D721Med (cell line): Measurements from ENCODE around the gene MED19.
"Not testable (repeated sequence)": the region's sequence is repeated elsewhere in the genome, so short reads cannot be mapped to it uniquely, and the experiment has no call there.

ENCODE experiments used
- DNase-seq: peaks from one replicate; pipeline ENCODE4 v3.0.0; 2011; ENCODE audit warnings: low spot score; ENCODE audit not compliant: insufficient read length
- FAIRE-seq: peaks from 2 replicates; lab custom pipeline; 2011; peaks lifted over from hg19 to GRCh38; lab: Jason Lieb, UNC
- TF ChIP-seq, protein P1 (sequence below): IDR thresholded peaks from 2 replicates; pipeline ENCODE4 v1.5.1; 2012; ENCODE audit warnings: mild to moderate bottlenecking, control low read depth; ENCODE audit not compliant: insufficient read depth; ENCODE audit errors: missing control alignments

MED19 gene

GRCh38 chr11:57703341-57703740, 8.7 kb downstream of the MED19 start:
- TF ChIP-seq, protein P1, sequence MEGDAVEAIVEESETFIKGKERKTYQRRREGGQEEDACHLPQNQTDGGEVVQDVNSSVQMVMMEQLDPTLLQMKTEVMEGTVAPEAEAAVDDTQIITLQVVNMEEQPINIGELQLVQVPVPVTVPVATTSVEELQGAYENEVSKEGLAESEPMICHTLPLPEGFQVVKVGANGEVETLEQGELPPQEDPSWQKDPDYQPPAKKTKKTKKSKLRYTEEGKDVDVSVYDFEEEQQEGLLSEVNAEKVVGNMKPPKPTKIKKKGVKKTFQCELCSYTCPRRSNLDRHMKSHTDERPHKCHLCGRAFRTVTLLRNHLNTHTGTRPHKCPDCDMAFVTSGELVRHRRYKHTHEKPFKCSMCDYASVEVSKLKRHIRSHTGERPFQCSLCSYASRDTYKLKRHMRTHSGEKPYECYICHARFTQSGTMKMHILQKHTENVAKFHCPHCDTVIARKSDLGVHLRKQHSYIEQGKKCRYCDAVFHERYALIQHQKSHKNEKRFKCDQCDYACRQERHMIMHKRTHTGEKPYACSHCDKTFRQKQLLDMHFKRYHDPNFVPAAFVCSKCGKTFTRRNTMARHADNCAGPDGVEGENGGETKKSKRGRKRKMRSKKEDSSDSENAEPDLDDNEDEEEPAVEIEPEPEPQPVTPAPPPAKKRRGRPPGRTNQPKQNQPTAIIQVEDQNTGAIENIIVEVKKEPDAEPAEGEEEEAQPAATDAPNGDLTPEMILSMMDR = no peak
- FAIRE-seq (no peak), DNase-seq (no peak)

GRCh38 chr11:57700425-57700824, 11.6 kb downstream of the MED19 start:
- TF ChIP-seq, protein P1 = peak; percentile 24
- DNase-seq (no peak), FAIRE-seq (no peak)

GRCh38 chr11:57699813-57700212, 12.2 kb downstream of the MED19 start:
- FAIRE-seq = no peak

DNA sequence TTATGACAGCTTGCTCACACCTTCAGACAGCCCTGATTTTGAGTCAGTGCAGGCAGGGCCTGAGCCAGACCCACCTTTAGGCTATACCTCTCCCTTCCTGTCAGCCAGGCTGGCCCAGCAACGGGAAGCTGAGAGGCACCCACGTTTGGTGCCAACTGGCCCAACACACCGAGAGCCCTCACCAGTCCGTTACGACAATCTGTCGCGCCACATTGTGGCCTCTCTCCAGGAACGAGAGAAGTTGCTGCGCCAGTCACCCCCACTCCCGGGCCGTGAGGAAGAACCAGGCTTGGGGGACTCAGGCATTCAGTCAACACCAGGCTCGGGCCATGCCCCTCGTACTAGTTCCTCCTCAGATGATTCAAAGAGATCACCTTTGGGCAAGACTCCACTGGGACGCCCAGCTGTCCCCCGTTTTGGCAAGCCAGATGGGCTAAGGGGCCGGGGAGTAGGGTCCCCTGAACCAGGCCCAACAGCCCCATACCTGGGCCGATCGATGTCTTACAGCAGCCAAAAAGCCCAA, 13.1 kb downstream of the MED19 start:
- DNase-seq = no peak
- FAIRE-seq = no peak
- TF ChIP-seq, protein P1 = no peak

More at GRCh38 chr11:57699813-57700212, 12.2 kb downstream of the MED19 start:
- TF ChIP-seq, protein P1 = no peak
- DNase-seq = no peak

DNA sequence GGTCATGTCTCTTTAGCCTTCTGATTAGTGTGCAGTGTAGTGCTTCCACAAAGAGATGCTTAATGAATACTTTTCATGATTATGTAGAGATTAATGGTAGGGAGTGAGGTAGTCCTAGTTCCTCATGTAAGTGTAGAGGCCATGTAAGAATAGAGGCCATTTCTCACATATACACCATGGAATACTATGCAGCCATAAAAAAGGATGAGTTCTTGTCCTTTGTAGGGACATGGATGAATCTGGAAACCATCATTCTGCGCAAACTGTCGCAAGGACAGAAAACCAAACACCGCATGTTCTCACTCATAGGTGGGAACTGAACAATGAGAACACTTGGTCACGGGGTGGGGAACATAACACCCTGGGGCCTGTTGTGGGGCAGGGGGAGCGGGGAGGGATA, 21.5 kb downstream of the MED19 start:
- DNase-seq, FAIRE-seq: not testable (repeated sequence)

- FAIRE-seq (peak; percentile 99), DNase-seq (peak; percentile 55)
- TF ChIP-seq, protein P1 = no peak
Measured at GRCh38 chr11:57681168-57681567, 30.8 kb downstream of the MED19 start.

- FAIRE-seq (no peak), DNase-seq (no peak)
- TF ChIP-seq, protein P1 = no peak
Measured at GRCh38 chr11:57680552-57680874, 31.5 kb downstream of the MED19 start.

- no peak for FAIRE-seq
- TF ChIP-seq, protein P1 = no peak
- no peak for DNase-seq
Measured at GRCh38 chr11:57679396-57679795, 32.6 kb downstream of the MED19 start.
